NT2/D1 (cell line): Measurements from ENCODE around the gene ZBTB45.

Experiments
- SUZ12 ChIP-seq: IDR thresholded peaks from 2 replicates; pipeline ENCODE4 v1.6.1; 2011; ENCODE audit not compliant: insufficient read length, insufficient read depth; ENCODE audit errors: extremely low read depth
- YY1 ChIP-seq: IDR thresholded peaks from 2 replicates; pipeline ENCODE4 v1.6.1; 2011; ENCODE audit not compliant: insufficient read length, insufficient read depth
- ZNF274 ChIP-seq: IDR thresholded peaks from 2 replicates; pipeline ENCODE4 v1.6.1; 2011; ENCODE audit warnings: mild to moderate bottlenecking, low read depth, low read length

DNA sequence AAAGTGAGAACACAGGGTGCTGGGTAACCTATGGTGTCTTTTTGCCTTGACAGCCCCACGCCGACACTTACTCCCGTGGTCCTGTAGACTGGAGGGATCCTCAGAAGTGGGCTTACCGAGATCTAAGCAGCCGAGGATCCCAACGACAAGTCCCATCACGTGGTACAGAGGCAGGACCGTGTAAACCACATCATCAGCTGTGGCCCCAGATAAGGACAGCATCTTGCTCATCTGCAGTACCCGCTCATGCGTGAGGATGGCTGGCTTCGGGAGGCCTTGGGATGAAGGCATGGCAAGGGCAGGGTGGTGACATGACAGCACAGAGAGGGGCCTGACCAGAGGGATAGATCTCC, 9.9 kb downstream of the ZBTB45 start:
- TF ChIP-seq YY1 (no peak), ZNF274 (no peak), SUZ12 (no peak)
